Measurements from ENCODE around the gene RABGEF1. TPM values are rescaled to one million over a fixed set of nuclear protein-coding genes. Genes with fewer than 3 reads are reported as not detected.
"Not testable (repeated sequence)": the region's sequence is repeated elsewhere in the genome, so short reads cannot be mapped to it uniquely, and the experiment has no call there.

The RABGEF1 gene
- total and polyA plus RNA-seq, 2 experiments from 2014 or later: 18.8 to 22.7 TPM

DNA sequence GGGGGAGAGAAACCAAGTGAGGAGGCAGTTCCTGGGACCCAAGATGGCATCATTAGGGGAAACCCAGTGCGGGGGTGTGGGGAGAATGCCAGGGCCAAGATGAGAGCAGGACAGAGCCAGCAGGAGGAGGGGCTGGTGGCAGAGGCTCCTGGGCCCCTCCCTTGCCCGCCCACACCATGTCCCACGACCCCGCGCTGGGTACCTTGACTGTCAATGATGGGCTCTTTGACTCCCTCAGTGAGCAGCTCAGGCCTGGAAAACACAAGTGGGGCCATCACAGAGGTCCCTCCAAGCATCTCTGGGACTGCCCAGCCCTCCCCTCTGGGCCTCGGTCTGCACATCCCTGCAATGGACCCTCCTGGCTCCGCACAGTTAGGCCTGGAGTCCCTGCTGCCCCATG, 75.4 kb downstream of the RABGEF1 start:
- Histone ChIP-seq H3K4me3 (no peak overlapping the region), H3K27me3 (no peaks in the 10 kb centered on the region), H3K4me1 (ENCODE audit: low read depth) (no peaks in the 10 kb centered on the region), H3K27ac (no peak overlapping the region), H3K36me3 (peaks cover 4% of the 10 kb centered on the region), H3K9me3 (ENCODE audit: low read depth) (no peaks in the 10 kb centered on the region)
- DNase-seq (ENCODE audit: low read depth in 1 of 2, low spot score in 1 of 2): no peak
- no peak for TF ChIP-seq CTCF (IDR thresholded peaks at IDR 0.05; ENCODE audit: low read depth, low read length)

GRCh38 chr7:66816658-66817057, 76.1 kb downstream of the RABGEF1 start:
- H3K4me1 ChIP-seq (ENCODE audit: low read depth); H3K27me3 ChIP-seq; DNase-seq (ENCODE audit: low read depth in 1 of 2, low spot score in 1 of 2); H3K4me3 ChIP-seq; H3K9me3 ChIP-seq (ENCODE audit: low read depth); H3K27ac ChIP-seq; H3K36me3 ChIP-seq: not testable (repeated sequence)

GRCh38 chr7:66817208-66817795, 76.8 kb downstream of the RABGEF1 start:
- not testable (repeated sequence) for DNase-seq (ENCODE audit: low read depth in 1 of 2, low spot score in 1 of 2); H3K27me3 ChIP-seq; H3K9me3 ChIP-seq (ENCODE audit: low read depth); H3K27ac ChIP-seq; H3K36me3 ChIP-seq; H3K4me3 ChIP-seq; H3K4me1 ChIP-seq (ENCODE audit: low read depth)

DNA sequence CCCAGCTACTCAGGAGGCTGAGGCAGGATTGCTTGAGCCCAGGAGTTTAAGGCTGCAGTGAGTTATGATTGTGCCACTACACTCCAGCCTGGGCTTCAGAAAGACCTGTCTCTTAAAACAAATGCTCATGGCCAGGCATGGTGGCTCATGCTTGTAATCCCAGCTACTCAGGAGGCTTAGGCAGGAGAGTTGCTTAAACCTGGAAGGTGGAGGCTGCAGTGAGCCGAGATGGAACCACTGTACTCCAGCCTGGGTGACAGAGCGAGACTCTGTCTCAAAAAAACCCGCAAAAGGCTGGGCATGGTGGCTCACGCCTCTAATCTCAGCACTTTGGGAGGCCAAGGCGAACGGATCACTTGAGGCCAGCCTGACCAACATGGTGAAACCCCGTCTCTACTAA, 77.4 kb downstream of the RABGEF1 start:
- not testable (repeated sequence) for DNase-seq (ENCODE audit: low read depth in 1 of 2, low spot score in 1 of 2); H3K4me3 ChIP-seq; H3K27me3 ChIP-seq; H3K9me3 ChIP-seq (ENCODE audit: low read depth); H3K27ac ChIP-seq; H3K4me1 ChIP-seq (ENCODE audit: low read depth); H3K36me3 ChIP-seq

DNA sequence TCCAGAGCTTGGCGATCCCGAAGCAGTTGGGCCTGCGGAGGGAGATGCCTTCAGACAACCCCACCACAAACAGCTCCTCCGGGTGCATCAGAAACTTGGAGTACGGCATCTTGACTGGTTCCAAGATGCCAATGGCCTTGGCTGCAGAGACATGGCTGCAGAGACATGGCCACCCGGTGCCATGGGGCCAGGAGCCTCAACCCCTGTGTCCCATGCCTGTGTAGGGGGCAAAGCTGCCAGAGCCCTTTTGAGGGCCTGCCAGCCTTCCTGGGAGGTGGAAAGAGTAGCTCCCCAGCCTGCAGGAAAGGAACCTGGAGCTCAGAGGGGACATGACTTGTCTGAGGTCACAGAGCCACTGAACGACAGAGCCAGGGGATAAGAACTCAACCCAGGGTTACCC, 83.5 kb downstream of the RABGEF1 start:
- no peak for TF ChIP-seq CTCF (IDR thresholded peaks at IDR 0.05; ENCODE audit: low read depth, low read length)
- Histone ChIP-seq H3K27ac (no peak overlapping the region), H3K36me3 (no peaks in the 10 kb centered on the region), H3K27me3 (no peaks in the 10 kb centered on the region), H3K9me3 (ENCODE audit: low read depth) (no peaks in the 10 kb centered on the region), H3K4me3 (no peak overlapping the region), H3K4me1 (ENCODE audit: low read depth) (no peaks in the 10 kb centered on the region)
- no peak for DNase-seq (ENCODE audit: low read depth in 1 of 2, low spot score in 1 of 2)

DNA sequence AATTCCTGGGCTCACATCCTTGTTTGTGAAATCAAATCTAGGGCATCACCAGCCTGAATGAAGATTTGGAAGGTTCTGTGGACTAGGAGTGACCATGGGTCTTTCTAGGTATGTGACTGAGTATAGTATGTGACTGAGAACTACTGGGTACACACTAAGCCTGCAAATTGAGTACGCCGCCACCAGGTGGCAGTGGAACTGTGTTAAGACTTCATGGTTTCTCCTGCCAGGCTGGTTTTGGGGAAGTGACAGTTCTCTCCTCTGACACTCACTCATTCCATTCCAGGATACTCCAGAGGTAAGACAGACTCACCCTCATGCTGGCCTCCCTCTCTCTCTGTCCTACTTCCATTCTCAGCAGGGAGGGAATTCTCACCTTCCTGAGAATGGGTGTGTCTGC, 85.0 kb downstream of the RABGEF1 start:
- H3K36me3 ChIP-seq; H3K27ac ChIP-seq; H3K4me3 ChIP-seq; H3K27me3 ChIP-seq; H3K9me3 ChIP-seq (ENCODE audit: low read depth); H3K4me1 ChIP-seq (ENCODE audit: low read depth): not testable (repeated sequence)
- peak in 1 of 2 donors; percentile 27 for DNase-seq (ENCODE audit: low read depth in 1 of 2, low spot score in 1 of 2)
- peak; percentile 23 for TF ChIP-seq CTCF (IDR thresholded peaks at IDR 0.05; ENCODE audit: low read depth, low read length)

GRCh38 chr7:66826649-66827048, 86.1 kb downstream of the RABGEF1 start:
- no peaks in the 10 kb centered on the region for H3K4me1 ChIP-seq (ENCODE audit: low read depth)
- no peak for TF ChIP-seq CTCF (IDR thresholded peaks at IDR 0.05; ENCODE audit: low read depth, low read length)
- no peaks in the 10 kb centered on the region for H3K36me3 ChIP-seq
- no peak overlapping the region for H3K4me3 ChIP-seq
- no peak overlapping the region for H3K27ac ChIP-seq
- DNase-seq (ENCODE audit: low read depth in 1 of 2, low spot score in 1 of 2): no peak
- no peaks in the 10 kb centered on the region for H3K9me3 ChIP-seq (ENCODE audit: low read depth)
- H3K27me3 ChIP-seq: no peaks in the 10 kb centered on the region

DNA sequence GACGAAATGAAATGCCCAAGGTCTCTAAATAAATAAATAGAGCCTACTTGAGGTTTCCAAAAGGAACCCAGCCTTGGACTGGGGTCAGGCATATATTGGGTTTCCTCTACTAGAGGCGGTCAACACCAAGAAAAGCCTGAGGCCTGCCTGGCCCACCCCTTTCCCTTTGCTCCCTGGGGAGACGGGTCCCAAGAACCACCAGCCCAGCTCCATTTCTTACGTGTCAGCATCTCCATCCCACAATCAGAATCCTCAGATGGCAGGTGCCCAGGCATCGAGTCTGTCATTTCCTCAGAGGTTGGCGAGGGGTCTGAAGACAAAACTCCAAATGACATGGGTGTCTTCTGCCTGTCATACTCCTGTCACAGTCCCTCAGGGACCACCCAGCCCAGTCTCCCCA, 90.4 kb downstream of the RABGEF1 start:
- H3K9me3 ChIP-seq (ENCODE audit: low read depth); H3K4me3 ChIP-seq; H3K27me3 ChIP-seq; H3K27ac ChIP-seq; H3K4me1 ChIP-seq (ENCODE audit: low read depth); DNase-seq (ENCODE audit: low read depth in 1 of 2, low spot score in 1 of 2); H3K36me3 ChIP-seq: not testable (repeated sequence)
